Activated CD4-positive, CD25-positive, alpha-beta regulatory T cell treated with anti-CD3 and anti-CD28 coated beads, Interleukin-2, amount 50 U/mL, for 24 hours (primary cell): ENCODE results near the gene ACER3.
"Not testable (repeated sequence)": the region's sequence is repeated elsewhere in the genome, so short reads cannot be mapped to it uniquely, and the experiment has no call there.

ENCODE experiments used
- ATAC-seq, 2 donors: fragments of 150-1000 bp; cut with Tn5 transposase; one replicate each; pipeline ENCODE4 v1.10.0; 2021; ENCODE audit warnings: mild to moderate bottlenecking in 1 of 2, moderate library complexity in 1 of 2

ACER3 gene

GRCh38 chr11:76878014-76878413 is 17.3 kb downstream of the ACER3 start:
- ATAC-seq: no peak

GRCh38 chr11:76880314-76880713 is 19.6 kb downstream of the ACER3 start:
- no peak for ATAC-seq

GRCh38 chr11:76880956-76881355 is 20.2 kb downstream of the ACER3 start:
- no peak for ATAC-seq

GRCh38 chr11:76885390-76886097 is 24.8 kb downstream of the ACER3 start:
- no peak for ATAC-seq

- no peak for ATAC-seq
These were observed 28.3 kb downstream of the ACER3 start for GRCh38 chr11:76888989-76889388.

GRCh38 chr11:76889411-76889975 is 28.8 kb downstream of the ACER3 start:
- ATAC-seq: no peak

GRCh38 chr11:76890329-76890728 is 29.6 kb downstream of the ACER3 start:
- ATAC-seq: no peak

GRCh38 chr11:76891285-76891684 is 30.6 kb downstream of the ACER3 start:
- ATAC-seq: no peak

GRCh38 chr11:76891793-76892192 is 31.1 kb downstream of the ACER3 start:
- no peak for ATAC-seq

- ATAC-seq: no peak
These were observed 31.6 kb downstream of the ACER3 start for GRCh38 chr11:76892306-76892705.

GRCh38 chr11:76897233-76897632 is 36.5 kb downstream of the ACER3 start:
- no peak for ATAC-seq

- ATAC-seq: no peak
These were observed 40.4 kb downstream of the ACER3 start for GRCh38 chr11:76901144-76901543.

GRCh38 chr11:76901622-76902021 is 40.9 kb downstream of the ACER3 start:
- ATAC-seq: not testable (repeated sequence)

- ATAC-seq: no peak
These were observed 41.6 kb downstream of the ACER3 start for GRCh38 chr11:76902121-76903014.

- no peak for ATAC-seq
These were observed 42.6 kb downstream of the ACER3 start for GRCh38 chr11:76903325-76903724.

GRCh38 chr11:76910620-76911414 is 50.1 kb downstream of the ACER3 start:
- no peak for ATAC-seq

GRCh38 chr11:76911415-76911808 is 50.7 kb downstream of the ACER3 start:
- no peak for ATAC-seq

GRCh38 chr11:76916712-76917111 is 56.0 kb downstream of the ACER3 start:
- ATAC-seq: no peak

- peak in 1 of 2 donors; percentile 35 for ATAC-seq
These were observed 58.2 kb downstream of the ACER3 start for GRCh38 chr11:76918941-76919386.

GRCh38 chr11:76919467-76919866 is 58.7 kb downstream of the ACER3 start:
- ATAC-seq: no peak

GRCh38 chr11:76919887-76920746 is 59.4 kb downstream of the ACER3 start:
- peak; percentile 38 to 58 for ATAC-seq

- no peak for ATAC-seq
These were observed 66.4 kb downstream of the ACER3 start for GRCh38 chr11:76927160-76927559.
